Colonic mucosa (tissue), 4 donors: ENCODE measurements around the gene NCKAP5. TPM values are rescaled to one million over a fixed set of nuclear protein-coding genes. Genes with fewer than 3 reads are reported as not detected.

ENCODE experiments used
- DNase-seq: peaks from one replicate; pipeline ENCODE4 v3.0.0-alpha.2; 2020
- H3K27ac ChIP-seq: fragments of 200-600 bp; one replicate; pipeline ENCODE4 v1.8.0; 2021
- H3K27me3 ChIP-seq: fragments of 200-600 bp; one replicate; pipeline ENCODE4 v1.8.0; 2021
- H3K36me3 ChIP-seq: fragments of 200-600 bp; one replicate; pipeline ENCODE4 v1.8.0; 2021
- H3K4me1 ChIP-seq: fragments of 200-600 bp; one replicate; pipeline ENCODE4 v1.8.0; 2021; ENCODE audit warnings: mild to moderate bottlenecking
- H3K4me3 ChIP-seq: fragments of 200-600 bp; one replicate; pipeline ENCODE4 v1.8.0; 2021
- H3K9ac ChIP-seq, 2 donors: one replicate each; pipeline ENCODE4 v1.7.0; 2013; ENCODE audit warnings: control low read depth in 2 of 2, low read depth in 2 of 2, low read length in 2 of 2
- H3K9me3 ChIP-seq: fragments of 200-600 bp; one replicate; pipeline ENCODE4 v1.8.0; 2021
- CTCF ChIP-seq: fragments of 200-600 bp; IDR thresholded peaks from one replicate; pipeline ENCODE4 v1.8.0; 2022; ENCODE audit warnings: antibody characterized with exemption, mild to moderate bottlenecking
- intact Hi-C: fragments of 100-400 bp; cut with DNase I; formaldehyde crosslinking; loops from one replicate; pipeline ENCODE4 v1.14.1; 2022
- total RNA-seq, 2 donors: library from RNA; stranded (reverse); fragmentation: NEBNext Ultra II Directional in 1 of 2; extraction: Animal tissue kit (Norgen Biotek cat#: 25700) in 1 of 2; gene quantifications; one replicate each; pipeline ENCODE4 v1.2.1, GENCODE V29; 2021
- donor health status: healthy.
- donor health status: DM: no; HTN: no; CAD: no.
- donor health status: DM: no; HTN: no; CAD: no.

NCKAP5 gene
- total RNA-seq, 2 donors from 2014 or later = 2.9 to 3.7 TPM

- H3K4me1 ChIP-seq = no peaks in the 10 kb centered on the region
- no peaks in the 10 kb centered on the region for H3K27me3 ChIP-seq
- H3K9me3 ChIP-seq = no peaks in the 10 kb centered on the region
- no peak overlapping the region for H3K9ac ChIP-seq
- DNase-seq = no peak
- H3K27ac ChIP-seq = no peak overlapping the region
- intact Hi-C loops = no loop called here
- no peaks in the 10 kb centered on the region for H3K36me3 ChIP-seq
- TF ChIP-seq CTCF = no peak
- no peak overlapping the region for H3K4me3 ChIP-seq
Observed at GRCh38 chr2:132678483-132678882, 889.8 kb downstream of the NCKAP5 start.

DNA sequence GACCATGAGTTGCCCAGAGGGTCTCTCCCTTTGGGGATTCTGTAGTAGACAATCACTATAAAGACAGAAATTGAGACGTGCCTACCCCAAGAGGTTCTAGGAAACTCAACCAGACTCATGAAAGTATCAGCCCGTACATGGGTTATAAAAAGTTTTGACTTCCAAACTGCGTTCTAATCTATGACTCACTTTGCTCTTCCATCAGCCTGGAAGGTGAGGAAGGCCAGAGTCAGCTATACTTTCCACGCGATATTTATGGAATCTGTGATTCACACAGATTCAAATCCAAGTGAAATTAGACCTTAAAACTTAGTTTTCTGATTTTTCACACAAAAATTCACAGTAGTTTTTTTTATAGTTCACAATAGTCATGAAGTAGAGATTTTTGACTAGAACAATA lies 890.6 kb downstream of the NCKAP5 start:
- no peaks in the 10 kb centered on the region for H3K36me3 ChIP-seq
- no peak overlapping the region for H3K4me3 ChIP-seq
- H3K9me3 ChIP-seq = no peaks in the 10 kb centered on the region
- no peak overlapping the region for H3K27ac ChIP-seq
- H3K4me1 ChIP-seq = no peaks in the 10 kb centered on the region
- intact Hi-C loops = no loop called here
- DNase-seq = no peak
- H3K27me3 ChIP-seq = no peaks in the 10 kb centered on the region
- H3K9ac ChIP-seq = no peak overlapping the region
- TF ChIP-seq CTCF = no peak

DNA sequence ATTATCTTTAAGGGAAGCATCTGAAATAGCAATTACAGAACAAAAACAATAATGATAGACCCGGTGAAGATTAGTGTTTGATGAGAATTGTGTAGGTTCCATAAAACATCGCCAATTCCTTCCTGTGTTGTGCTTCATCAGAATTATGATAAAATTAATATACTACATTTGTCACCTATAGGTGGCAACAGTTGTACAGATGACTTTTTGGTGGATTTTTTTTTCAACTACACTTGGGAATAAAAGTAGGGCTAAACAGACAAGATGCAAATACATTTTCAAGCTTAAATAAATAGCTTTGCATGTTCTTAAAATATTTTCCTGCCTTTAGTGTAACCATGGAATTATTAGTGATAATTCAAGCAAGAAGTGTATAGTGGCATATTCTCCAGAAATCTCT lies 891.3 kb downstream of the NCKAP5 start:
- H3K27me3 ChIP-seq = no peaks in the 10 kb centered on the region
- no peaks in the 10 kb centered on the region for H3K9me3 ChIP-seq
- no peak for DNase-seq
- intact Hi-C loops = no loop called here
- H3K4me3 ChIP-seq = no peak overlapping the region
- no peaks in the 10 kb centered on the region for H3K4me1 ChIP-seq
- H3K9ac ChIP-seq = no peak overlapping the region
- H3K36me3 ChIP-seq = no peaks in the 10 kb centered on the region
- TF ChIP-seq CTCF = no peak
- H3K27ac ChIP-seq = no peak overlapping the region

- peaks cover 32% of the 10 kb centered on the region for H3K27me3 ChIP-seq
- no peaks in the 10 kb centered on the region for H3K36me3 ChIP-seq
- peak overlapping the region; percentile 43 for H3K4me3 ChIP-seq
- no peak overlapping the region for H3K9ac ChIP-seq
- H3K4me1 ChIP-seq = peaks cover 7% of the 10 kb centered on the region
- DNase-seq = no peak
- H3K9me3 ChIP-seq = no peaks in the 10 kb centered on the region
- TF ChIP-seq CTCF = no peak
- no peak overlapping the region for H3K27ac ChIP-seq
- intact Hi-C loops = no loop called here
Observed at GRCh38 chr2:132671151-132671835, 897.0 kb downstream of the NCKAP5 start.

DNA sequence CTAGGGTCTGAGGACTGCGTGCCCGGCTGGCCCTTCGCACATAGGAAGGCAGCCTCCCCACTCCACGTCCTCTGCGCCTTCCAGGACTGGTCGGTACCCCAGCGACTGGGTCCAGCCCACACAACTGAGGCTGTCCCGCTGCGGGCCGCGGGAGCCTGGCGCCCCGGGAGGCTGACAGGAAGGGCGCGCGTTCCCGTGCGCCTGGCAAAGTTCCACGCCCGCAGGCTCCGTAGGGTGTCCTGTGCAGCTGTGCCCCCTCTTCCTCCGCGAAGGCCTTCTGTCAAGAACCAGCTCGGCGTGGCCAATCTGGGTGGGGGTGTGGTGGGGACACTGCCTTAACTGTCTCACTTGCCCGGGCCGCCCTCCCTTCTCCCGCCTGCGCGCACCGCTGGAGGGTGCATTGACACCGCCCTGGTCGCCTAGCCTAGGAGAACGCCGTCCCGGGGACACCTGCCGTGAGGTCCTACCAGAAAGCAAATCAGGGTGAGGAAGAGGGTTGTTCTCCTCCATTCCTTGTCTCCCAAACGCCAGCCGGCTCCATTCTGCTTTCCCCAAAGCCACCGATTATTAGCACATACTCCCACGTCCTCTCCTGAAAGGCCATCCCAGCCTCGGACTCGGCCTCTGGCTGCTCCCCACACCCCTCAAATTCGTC lies 897.6 kb downstream of the NCKAP5 start:
- Histone ChIP-seq H3K9me3 (no peaks in the 10 kb centered on the region), H3K4me3 (peak overlapping the region; percentile 43), H3K27ac (no peak overlapping the region), H3K36me3 (no peaks in the 10 kb centered on the region), H3K4me1 (peaks cover 7% of the 10 kb centered on the region), H3K9ac (no peak overlapping the region), H3K27me3 (peaks cover 32% of the 10 kb centered on the region)
- peak; percentile 25 for DNase-seq
- TF ChIP-seq CTCF = no peak
- intact Hi-C loops = no loop called here
